T1000 (cell line): Measurements from ENCODE around the gene LAMC3.

ENCODE experiments used
- DNase-seq: peaks from one replicate; lab custom pipeline; 2025; ENCODE audit warnings: mixed read lengths; lab: John Stamatoyannopoulos, UW

LAMC3 gene

GRCh38 chr9:130979591-130980385 is 29.2 kb upstream of the LAMC3 start:
- DNase-seq: no peak

DNA sequence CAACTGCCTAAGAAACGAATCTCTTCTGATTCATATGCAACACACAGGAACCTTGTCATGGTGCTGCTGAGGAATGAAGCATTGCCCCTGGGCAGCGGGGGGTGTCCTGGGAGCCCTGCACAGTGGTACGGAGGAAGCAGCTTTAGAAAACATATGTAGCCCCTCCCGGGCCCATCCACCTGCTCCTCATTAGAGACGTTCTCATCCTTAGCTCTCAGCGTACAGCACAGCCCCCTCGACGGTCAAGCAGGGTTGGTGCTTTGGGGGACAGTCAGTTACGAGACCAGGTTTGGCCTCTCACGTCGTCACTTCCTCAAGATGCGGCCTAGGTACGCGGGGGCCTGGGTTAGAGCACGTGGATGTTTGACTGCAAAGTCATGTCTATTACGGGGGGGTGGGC is 28.4 kb upstream of the LAMC3 start:
- DNase-seq: no peak

- DNase-seq: no peak
These were observed 27.8 kb upstream of the LAMC3 start for GRCh38 chr9:130981002-130981755.

DNA sequence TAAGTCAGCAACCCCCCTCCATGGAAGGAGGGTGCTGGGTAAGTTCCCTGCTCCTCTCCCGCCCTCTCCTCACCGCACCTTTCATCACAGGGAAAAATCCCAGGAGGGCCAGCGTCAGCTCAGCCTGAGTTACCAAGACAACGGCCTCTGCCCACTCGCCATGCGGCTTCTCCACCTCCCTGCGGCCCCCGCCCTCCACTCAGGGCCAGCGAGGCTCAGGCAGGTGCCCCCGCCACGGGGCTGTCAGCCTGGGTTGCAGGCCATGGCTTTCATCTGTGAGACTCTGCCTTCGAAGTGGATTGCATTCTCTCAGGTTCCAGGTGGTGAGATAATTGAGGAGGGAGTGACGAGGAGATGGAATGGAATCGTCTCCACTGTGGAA is 27.2 kb upstream of the LAMC3 start:
- no peak for DNase-seq

- no peak for DNase-seq
These were observed 26.2 kb upstream of the LAMC3 start for GRCh38 chr9:130982636-130983358.

GRCh38 chr9:130983359-130983670 is 25.7 kb upstream of the LAMC3 start:
- DNase-seq: no peak

DNA sequence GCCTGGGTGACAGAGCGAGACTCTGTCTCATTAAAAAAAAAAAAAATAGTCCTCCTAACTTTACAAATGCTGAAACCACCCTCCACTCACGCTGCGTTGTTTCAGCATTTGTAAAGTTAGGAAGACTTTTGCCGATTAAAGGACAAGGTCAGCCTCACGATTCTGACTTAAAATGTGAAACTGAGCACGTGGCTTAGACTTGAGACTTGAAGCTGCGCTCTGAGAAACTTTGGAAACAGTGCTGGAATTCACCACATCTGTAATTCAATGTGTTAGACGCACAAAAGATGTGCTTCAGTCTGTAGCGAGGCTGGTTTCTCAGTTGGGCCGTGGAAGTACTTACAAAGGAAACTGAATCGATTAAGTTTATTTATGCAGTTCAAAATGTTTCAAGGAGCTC is 25.0 kb upstream of the LAMC3 start:
- no peak for DNase-seq

- no peak for DNase-seq
These were observed 24.5 kb upstream of the LAMC3 start for GRCh38 chr9:130984521-130984920.

DNA sequence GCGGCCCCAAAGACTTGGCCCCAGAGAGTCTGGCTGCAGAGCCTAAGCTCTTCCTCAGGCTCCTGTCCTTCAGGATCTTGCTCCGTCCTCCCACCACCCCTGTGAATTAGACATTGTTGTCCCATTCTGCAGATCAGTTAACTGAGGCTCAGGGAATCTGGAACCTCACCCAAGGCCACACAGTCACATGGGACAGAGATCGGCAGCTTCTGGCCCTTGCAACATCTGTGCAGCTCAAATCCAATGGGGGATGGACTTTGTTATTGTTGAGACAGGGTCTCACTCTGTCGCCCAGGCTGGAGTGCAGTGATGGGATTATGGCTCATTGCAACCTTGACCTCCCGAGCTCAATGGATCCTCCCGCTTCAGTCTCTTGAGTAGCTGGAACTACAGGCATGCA is 23.9 kb upstream of the LAMC3 start:
- no peak for DNase-seq

GRCh38 chr9:130985606-130986162 is 23.3 kb upstream of the LAMC3 start:
- DNase-seq: no peak

GRCh38 chr9:130986356-130986965 is 22.5 kb upstream of the LAMC3 start:
- DNase-seq: no peak

- no peak for DNase-seq
These were observed 21.9 kb upstream of the LAMC3 start for GRCh38 chr9:130987054-130987453.

DNA sequence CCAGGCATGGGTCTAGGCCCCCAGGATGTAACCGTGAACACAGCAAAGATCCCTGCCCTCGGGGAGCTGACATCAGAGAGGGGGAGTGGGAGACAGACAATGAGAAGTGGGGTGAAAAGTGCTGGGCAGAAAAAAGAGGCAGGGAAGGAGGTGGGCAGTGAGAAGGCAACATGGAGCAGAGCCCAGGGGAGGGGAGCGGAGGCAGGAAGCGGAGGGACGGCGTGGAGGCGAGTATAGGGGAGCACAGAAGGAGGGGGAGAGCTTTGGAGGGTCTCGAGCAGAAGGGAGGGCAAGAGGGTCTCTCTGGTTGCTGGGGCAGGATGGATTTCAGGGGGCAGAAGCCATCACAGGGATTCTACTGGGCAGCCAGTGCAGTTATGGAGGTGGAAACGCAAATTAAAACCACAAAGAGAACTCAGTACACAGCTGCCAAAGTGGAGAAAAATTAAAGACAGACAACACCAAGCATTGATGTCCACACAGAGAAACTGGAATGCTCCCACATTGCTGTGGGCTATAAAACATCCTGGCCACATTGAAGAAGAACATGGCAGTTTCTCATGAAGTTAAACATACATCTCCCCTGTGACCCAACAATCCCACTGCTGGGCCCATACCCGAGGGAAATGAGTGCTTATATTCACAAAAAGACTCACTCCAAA is 21.1 kb upstream of the LAMC3 start:
- DNase-seq: no peak

DNA sequence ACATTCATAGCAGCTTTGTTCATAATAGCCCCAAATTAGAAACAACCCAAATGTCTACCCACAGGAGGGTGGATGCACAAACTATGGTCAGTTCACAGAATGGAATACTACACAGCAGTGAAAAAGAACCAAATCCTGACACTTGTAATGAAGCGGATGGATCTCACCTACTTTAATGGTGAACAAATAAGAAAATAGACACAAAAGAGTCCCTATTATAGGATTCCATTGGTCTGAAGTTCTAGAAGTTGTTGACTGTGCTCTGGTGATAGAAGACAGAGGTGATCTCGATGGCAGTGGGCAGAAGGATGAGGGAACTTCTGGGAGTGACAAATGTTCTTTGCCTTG is 20.6 kb upstream of the LAMC3 start:
- DNase-seq: no peak

GRCh38 chr9:130988905-130989304 is 20.1 kb upstream of the LAMC3 start:
- no peak for DNase-seq

- no peak for DNase-seq
These were observed 19.6 kb upstream of the LAMC3 start for GRCh38 chr9:130989391-130989790.

GRCh38 chr9:130989891-130990290 is 19.1 kb upstream of the LAMC3 start:
- no peak for DNase-seq

GRCh38 chr9:130990306-130990977 is 18.5 kb upstream of the LAMC3 start:
- DNase-seq: no peak

DNA sequence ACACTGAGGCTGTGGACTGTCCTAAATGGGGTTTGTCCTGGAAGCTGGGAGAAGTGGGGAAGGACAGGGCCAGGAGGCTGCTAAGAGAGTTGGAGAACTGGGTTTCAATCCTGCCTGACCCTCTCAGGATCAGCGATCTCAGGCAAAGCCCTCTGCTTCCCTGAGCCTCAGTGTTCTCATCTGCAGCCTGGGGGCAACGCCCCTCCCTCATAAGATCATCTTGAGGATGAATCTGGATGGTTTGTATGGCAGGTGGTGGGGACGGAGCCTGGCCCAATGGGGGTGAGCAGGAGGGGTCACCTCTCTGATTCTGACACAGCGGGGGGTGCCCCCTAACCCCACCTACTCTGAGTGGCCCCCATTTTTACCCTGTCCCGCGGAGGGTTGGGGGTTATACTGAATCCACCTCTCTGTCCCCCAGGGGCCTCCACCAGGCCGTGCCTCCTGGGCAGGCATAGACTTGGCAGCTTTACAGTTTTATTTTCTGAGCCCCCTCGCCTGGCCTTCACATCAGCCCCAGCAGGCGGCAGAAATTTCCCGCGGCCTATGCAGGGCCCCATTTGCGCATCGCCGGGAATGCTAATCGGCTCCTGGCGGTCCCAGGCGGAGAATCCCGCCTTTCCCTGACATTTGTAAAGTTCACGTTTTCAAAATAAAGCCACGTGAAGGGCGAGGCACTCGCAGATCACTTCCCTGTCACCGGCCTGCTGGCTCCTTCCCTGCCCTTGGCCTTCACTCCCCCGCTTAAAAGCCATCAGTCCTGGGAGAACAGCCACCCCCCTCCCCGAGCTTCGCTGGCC is 17.8 kb upstream of the LAMC3 start:
- no peak for DNase-seq
